ENCODE results near the gene ACP1. TPM values are rescaled to one million over a fixed set of nuclear protein-coding genes. Genes with fewer than 3 reads are reported as not detected.

ACP1 gene
- total and polyA plus RNA-seq, 7 donors: 62.6 to 162 (median 86.1) TPM

DNA sequence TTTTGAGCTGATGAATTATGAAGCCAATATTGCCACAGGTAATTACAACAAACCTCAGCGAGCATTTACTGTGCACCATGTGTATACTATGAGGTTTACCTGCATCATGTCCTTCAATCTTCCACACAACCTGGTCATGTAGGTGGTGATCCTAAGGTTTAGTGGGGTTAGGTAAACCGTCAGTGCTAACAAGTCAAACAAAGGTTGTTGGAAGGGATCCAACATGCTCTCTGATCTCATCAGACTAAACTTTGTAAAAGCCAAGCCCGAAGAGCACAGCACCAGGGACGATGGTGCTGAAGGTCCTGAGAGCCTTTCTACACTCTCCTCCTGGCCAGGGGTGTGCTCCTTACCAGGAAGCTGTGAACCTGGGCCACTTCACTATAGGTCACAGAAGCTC, 30.3 kb upstream of the ACP1 start:
- Histone ChIP-seq H3K27ac (no peak overlapping the region), H3K4me1 (no peaks in the 10 kb centered on the region), H3K27me3 (no peaks in the 10 kb centered on the region), H3K4me3 (no peak overlapping the region), H3K36me3 (peaks cover 0 to 32% (median 3%) of the 10 kb centered on the region in 4 donors), H3K9me3 (no peaks in the 10 kb centered on the region)
- intact Hi-C loops (cut with DNase I): no loop called here
- 45 to 80% methylated on average over 4 of the region's 4 CpGs for WGBS, 2 donors
- TF ChIP-seq POLR2A (IDR thresholded peaks at IDR 0.05) (no peak), POLR2AphosphoS5 (IDR thresholded peaks at IDR 0.05) (no peak), EP300 (IDR thresholded peaks at IDR 0.05) (no peak)
- TF ChIP-seq, protein P1, sequence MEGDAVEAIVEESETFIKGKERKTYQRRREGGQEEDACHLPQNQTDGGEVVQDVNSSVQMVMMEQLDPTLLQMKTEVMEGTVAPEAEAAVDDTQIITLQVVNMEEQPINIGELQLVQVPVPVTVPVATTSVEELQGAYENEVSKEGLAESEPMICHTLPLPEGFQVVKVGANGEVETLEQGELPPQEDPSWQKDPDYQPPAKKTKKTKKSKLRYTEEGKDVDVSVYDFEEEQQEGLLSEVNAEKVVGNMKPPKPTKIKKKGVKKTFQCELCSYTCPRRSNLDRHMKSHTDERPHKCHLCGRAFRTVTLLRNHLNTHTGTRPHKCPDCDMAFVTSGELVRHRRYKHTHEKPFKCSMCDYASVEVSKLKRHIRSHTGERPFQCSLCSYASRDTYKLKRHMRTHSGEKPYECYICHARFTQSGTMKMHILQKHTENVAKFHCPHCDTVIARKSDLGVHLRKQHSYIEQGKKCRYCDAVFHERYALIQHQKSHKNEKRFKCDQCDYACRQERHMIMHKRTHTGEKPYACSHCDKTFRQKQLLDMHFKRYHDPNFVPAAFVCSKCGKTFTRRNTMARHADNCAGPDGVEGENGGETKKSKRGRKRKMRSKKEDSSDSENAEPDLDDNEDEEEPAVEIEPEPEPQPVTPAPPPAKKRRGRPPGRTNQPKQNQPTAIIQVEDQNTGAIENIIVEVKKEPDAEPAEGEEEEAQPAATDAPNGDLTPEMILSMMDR (IDR thresholded peaks at IDR 0.05): no peak
- no peak for DNase-seq

- Histone ChIP-seq H3K9me3 (no peaks in the 10 kb centered on the region), H3K4me3 (no peak overlapping the region), H3K27me3 (no peaks in the 10 kb centered on the region), H3K4me1 (no peaks in the 10 kb centered on the region), H3K36me3 (peaks cover 0 to 32% (median 7%) of the 10 kb centered on the region in 4 donors), H3K27ac (no peak overlapping the region)
- 94% methylated on average over 6 of the region's 6 CpGs for WGBS, 2 donors
- DNase-seq: no peak
- intact Hi-C loops (cut with DNase I): no loop called here
- TF ChIP-seq POLR2A (IDR thresholded peaks at IDR 0.05): no peak
- no peak for TF ChIP-seq EP300 (IDR thresholded peaks at IDR 0.05)
- TF ChIP-seq, protein P1 (IDR thresholded peaks at IDR 0.05): no peak
- TF ChIP-seq POLR2AphosphoS5 (IDR thresholded peaks at IDR 0.05): no peak
Observed at GRCh38 chr2:236993-237539, 27.7 kb upstream of the ACP1 start.

DNA sequence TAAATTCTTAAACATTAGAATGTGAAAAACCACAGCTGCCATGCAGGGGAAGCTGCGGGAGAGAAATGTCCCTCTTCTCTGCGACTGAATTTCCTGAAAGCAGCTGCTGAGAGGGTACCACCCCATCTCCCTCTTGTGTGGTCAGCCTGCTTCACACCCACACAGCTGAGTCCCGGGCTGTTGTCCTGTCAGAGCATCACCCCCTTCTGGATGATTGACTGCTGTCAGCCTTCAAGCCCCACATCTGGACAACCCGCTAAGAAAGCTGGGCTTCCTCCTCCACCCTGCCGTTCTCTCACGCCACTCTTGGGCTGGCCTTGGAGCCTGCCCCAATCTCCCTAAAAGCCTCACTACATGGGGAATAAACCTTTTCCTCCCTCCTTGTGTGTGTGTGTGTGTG, 26.9 kb upstream of the ACP1 start:
- Histone ChIP-seq H3K4me3 (no peak overlapping the region), H3K27me3 (no peaks in the 10 kb centered on the region), H3K36me3 (peaks cover 0 to 36% (median 7%) of the 10 kb centered on the region in 4 donors), H3K4me1 (no peaks in the 10 kb centered on the region), H3K27ac (no peak overlapping the region), H3K9me3 (no peaks in the 10 kb centered on the region)
- no peak for DNase-seq
- TF ChIP-seq EP300 (IDR thresholded peaks at IDR 0.05) (no peak), POLR2AphosphoS5 (IDR thresholded peaks at IDR 0.05) (no peak), POLR2A (IDR thresholded peaks at IDR 0.05) (no peak)
- TF ChIP-seq, protein P1 (IDR thresholded peaks at IDR 0.05): no peak
- intact Hi-C loops (cut with DNase I): no loop called here
- 61 to 80% methylated on average over 6 of the region's 6 CpGs for WGBS, 2 donors

DNA sequence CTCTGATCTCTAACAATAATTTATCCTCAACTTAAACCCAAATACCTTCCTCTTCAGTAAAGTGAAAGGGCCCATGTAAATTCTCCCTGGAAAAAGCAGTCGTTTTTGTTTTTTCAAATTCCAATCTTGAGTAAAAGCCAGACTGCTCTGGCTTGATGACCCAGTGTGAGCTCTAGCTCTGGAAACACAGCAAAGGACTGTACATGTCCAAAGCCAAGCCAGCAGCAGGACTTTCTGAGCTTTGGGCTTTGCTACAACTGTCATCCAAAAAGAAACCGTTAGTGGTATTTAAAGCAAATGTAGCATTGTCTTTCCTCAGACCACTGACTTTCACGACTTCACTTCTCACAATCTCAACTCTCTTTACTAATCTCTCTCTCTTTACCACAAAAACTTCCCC, 26.3 kb upstream of the ACP1 start:
- TF ChIP-seq, protein P1 (IDR thresholded peaks at IDR 0.05): no peak
- TF ChIP-seq POLR2AphosphoS5 (IDR thresholded peaks at IDR 0.05) (no peak), EP300 (IDR thresholded peaks at IDR 0.05) (no peak), POLR2A (IDR thresholded peaks at IDR 0.05) (no peak)
- H3K27ac ChIP-seq: no peak overlapping the region
- no peaks in the 10 kb centered on the region for H3K27me3 ChIP-seq
- DNase-seq: no peak
- H3K4me1 ChIP-seq: no peaks in the 10 kb centered on the region
- intact Hi-C loops (cut with DNase I): no loop called here
- no peak overlapping the region for H3K4me3 ChIP-seq
- H3K9me3 ChIP-seq: no peaks in the 10 kb centered on the region
- WGBS, 2 donors: 65 to 85% methylated on average over 3 of the region's 3 CpGs
- peaks cover 0 to 36% (median 6%) of the 10 kb centered on the region in 4 donors for H3K36me3 ChIP-seq

- no peaks in the 10 kb centered on the region for H3K4me1 ChIP-seq
- peaks cover 0 to 36% (median 8%) of the 10 kb centered on the region in 4 donors for H3K36me3 ChIP-seq
- H3K27me3 ChIP-seq: no peaks in the 10 kb centered on the region
- intact Hi-C loops (cut with DNase I): no loop called here
- TF ChIP-seq POLR2AphosphoS5 (IDR thresholded peaks at IDR 0.05): no peak
- TF ChIP-seq, protein P1 (IDR thresholded peaks at IDR 0.05): no peak
- TF ChIP-seq EP300 (IDR thresholded peaks at IDR 0.05): no peak
- TF ChIP-seq POLR2A (IDR thresholded peaks at IDR 0.05): no peak
- no peak overlapping the region for H3K27ac ChIP-seq
- WGBS, 2 donors: 82 to 88% methylated on average over 5 of the region's 5 CpGs
- no peaks in the 10 kb centered on the region for H3K9me3 ChIP-seq
- no peak overlapping the region for H3K4me3 ChIP-seq
- DNase-seq: no peak
Observed at GRCh38 chr2:238869-239268, 25.9 kb upstream of the ACP1 start.
